ENCODE results near the gene PFKM. TPM values are rescaled to one million over a fixed set of nuclear protein-coding genes. Genes with fewer than 3 reads are reported as not detected.
A peak's percentile ranks its signal among the peaks of the same experiment; 100 is the strongest.

PFKM gene
- total RNA-seq, 1 donor from 2014 or later, result 57.0 TPM

DNA sequence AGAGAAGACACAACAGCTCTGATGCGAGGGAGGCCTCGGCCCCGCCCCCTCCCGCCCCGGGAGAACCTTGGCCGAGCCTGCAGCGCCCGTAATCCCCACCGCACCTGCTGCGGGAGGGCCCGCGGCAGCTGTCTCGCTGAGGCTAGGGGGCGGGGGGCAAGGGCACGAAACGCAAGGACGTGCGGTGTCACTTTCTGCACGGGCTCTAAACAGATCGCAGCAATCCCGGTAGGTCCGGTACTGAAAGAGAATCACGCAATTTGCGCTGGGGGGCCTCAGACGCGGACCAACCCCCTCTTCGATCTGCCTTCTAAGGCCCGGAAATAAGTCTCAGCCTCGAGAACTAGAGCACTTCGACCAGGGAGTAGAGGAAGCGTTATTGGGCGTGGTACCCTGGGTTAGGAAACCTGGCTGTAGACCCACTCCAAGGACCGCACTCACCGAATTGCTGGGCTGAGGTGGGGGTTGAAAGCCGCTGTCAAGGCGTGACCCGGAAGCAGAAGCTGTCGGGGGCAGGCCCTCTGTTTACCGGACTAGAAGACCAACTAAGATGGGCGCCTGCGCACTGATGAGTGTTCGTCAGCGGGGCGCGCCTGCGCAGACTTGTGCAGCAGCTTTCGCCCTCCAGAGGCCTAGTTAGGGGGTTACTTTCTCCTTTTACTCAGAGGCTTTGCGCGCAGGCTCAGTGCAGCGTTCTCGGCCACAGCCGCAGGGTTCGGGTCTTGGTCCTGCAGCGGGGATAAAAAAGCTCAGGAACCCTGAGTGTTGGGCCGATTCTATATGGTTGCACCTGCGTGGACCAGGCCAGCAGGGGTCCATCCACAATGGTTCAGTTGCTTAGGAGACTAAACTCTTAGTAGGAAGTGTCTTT lies 38.1 kb downstream of the PFKM start, which contains the start of gene ASB8:
Gene ASB8 (minus strand): TSS at position 498 of the 871 bp plus-strand sequence. CDS start 4,019 bp downstream, outside the sequence.
- DNase-seq, result peak; percentile 99

DNA sequence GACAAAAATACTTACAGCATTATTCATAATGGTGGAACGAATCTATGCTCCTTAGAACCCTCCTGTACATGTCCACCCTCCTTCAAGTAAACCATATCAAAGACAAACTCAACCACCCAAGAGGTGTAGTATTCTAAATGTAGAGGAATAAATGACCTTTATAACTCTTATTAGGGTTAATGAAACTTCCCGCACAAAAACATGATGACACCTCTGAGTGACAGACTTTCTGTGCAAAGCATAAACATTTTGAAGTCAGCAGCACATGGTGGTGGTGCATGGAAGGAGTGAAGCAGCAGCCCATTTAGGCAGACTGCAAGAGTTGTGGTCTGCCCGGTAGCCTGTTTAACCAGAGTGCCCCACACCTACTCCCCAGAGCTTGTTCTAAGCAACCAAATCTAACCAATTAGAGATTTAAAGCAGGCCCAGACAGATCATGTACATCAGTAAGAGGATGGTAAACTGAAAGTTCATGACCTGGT lies 38.8 kb downstream of the PFKM start:
- DNase-seq, result no peak

DNA sequence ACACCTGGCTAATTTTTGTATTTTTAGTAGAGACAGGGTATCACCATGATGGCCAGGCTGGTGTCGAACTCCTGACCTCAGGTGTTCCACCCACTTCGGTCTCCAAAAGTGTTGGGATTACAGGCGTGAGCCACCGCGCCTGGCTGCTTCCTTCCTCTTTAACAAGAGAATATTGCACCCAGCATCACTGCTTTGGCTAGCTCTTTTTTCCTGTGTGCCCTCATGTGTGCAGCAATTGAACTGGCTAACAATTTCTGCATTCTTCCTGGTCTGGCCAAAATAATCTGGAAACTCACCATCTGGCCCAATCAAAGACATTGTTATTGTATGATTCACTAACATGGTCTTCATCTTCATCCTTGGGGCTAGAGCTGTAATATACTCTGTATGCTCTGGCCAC lies 40.9 kb downstream of the PFKM start:
- no peak for DNase-seq

DNA sequence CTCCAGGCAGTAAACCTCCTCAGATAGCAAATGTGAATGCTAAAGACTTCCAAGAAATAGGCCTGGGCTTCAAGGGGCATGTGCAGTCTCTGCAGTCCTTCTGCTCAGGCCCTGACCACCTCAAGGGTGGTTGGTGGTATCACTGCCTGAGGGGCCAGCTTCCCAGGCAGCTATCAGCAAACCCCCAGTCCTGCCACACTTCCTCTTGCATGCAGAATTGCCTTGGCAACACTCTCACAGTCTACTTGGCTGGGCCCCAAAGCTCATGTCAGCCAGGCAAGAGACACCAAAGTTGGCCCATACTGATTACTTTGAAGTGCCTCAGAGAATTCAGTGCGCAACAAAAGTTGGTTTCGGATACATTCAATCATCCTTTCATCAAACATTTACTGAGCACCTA lies 41.6 kb downstream of the PFKM start:
- DNase-seq, result peak; percentile 39

DNA sequence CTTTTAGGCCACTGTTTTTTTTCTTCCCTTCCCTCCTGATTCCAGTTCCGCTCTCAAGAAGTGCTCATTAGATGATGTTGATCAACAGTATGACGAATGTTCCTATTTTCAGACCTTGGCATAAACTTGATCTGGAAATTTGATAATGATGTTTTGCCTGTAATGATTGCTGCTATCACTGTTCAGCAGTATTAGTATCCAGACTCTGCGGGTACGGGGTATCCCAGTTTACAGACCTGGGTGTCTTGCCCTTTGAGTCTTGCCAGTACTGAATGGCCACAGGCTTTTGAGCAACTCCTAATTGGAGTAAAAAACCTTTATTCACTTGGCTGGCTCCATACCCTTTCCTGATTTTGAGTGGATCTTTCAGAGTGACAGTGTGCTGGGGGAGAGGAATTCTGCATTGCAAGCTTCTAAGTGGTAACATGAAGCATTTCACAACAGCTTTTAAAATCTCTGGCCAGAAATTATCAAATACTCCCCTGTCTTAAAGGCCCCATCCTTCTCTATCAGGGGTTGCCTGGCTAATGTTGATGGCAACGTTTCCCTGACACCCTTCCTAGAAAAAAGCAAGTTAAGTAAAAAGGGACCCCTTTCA lies 44.1 kb downstream of the PFKM start:
- no peak for DNase-seq

DNA sequence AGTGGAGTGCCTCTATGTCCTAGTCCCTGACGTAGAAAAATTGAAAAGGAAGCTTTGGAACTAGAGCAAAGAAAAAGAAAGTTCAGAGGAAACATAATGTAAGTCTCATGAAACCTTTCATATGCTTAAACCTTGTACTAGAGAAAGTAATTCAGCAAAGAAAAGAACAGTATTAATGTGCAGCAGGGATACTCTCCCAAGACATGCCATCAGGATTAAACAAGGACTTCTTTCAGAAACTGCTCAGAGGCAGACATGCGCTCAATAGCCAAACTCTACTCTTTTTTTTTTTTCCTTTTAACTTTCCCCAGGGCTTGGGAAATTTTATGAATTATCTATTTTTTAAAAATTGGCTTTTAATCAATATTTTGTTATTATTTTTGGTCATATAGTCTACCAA lies 45.3 kb downstream of the PFKM start:
- DNase-seq, result no peak

DNA sequence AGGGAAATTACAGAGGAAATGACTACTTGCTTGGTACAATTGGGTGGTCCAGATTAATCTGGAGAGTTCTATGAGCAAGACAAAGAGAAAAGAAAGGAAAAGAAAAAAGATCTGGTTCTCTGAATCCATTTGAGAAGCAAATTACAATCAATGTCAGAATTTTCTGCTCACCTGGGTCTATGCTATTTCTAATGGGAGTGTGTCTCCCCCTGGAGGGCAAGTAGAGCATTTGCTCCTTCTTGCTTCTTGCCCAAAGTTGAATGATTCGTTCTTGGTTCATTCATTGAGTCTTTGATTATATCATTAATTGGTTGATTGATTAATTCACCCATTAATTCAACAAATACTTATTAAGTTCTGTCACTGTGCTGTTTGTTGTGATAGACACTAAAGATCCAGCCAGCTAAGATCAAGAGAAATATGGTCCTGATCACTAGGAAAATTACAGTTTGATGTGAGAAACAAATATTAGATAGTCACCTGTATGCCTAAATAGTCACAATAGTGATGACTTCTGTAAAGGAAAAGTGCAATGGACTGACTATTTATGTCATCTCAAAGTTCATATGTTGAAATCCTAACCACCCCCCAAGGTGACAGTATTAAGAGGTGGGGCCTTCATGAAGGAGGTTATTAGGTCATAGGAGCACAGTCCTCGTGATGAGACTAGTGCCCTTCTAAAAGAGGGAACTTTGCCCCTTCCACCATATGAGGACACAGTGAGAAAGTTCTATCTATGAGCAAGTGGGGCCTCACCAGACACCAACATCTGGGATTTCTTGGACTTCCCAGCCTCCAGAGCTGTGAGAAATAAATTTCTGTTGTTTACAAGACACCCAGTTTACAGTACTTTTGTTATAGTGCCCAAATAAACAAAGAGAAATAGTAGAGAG lies 46.2 kb downstream of the PFKM start:
- DNase-seq, result peak; percentile 82

DNA sequence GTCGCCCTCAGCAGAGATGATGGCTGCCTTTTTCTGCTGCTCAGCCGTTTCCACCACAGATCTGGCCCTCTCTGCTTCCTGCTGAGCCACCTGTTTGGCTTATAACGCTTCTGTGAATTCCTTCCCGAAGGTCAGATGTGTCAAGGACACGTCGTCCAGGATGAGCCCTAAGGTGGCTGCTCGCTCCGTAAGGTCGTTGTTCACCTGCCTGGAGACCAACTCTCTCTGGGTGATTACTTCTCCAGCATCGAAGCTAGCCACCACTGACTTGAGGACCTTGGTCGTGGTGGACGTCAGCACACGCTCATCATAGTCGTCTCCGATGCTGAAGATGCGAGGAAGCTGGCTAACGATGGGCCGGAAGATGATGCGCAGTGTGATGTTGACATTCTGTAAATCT lies 49.8 kb downstream of the PFKM start:
- DNase-seq, result no peak

DNA sequence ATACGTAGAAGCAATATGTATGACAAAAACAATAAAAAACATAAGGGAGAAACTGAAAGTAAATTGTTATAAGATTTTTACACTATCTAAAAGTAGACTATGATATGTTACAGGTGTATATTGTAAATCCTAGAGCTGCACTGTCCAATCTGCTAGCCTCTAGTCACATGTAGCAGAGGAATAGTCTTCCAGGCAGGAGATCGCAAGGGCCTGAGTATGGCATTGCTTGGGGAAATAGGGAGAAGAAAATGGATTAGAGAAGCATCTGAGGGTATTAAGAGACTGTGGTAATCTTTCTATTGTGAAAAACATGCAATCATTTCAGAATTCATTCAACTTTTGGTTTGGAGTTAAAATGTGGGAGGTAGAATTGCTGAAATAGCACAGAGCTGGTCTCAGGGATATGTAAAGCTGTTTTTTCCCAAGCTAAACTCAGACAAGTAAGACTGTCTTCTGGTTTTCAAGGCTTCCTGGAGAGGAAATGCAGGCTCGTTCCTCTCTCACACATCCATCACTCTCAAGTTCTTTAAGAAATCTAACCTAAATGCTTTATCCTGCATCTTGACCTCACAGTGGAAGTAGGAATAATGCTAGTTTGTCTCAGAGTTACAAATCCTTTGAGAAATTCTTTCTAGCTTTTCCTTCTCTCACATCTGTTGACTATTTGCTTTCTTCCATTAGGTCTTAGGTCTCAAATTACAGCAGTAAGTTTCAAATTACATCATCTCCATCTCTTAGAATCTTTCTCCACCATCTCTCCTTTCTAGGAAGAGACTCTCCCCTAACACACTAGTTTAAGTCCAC lies 56.7 kb downstream of the PFKM start:
- DNase-seq, result no peak

DNA sequence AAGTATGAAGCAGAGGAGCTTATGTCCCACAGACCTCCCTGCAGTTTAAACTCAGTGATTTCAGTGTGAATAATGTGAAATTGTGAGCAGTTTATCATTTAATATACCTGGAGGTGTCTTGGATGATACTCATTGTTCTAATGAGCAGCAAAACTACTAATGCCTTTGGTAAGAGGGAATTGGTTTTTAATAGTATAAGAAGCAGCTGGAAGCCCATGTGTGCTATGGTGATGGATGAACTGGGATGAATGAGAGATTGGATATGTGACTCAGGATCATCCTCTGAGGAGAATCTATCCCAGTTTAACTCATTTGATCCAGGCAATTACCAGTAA lies 57.2 kb downstream of the PFKM start:
- no peak for DNase-seq

DNA sequence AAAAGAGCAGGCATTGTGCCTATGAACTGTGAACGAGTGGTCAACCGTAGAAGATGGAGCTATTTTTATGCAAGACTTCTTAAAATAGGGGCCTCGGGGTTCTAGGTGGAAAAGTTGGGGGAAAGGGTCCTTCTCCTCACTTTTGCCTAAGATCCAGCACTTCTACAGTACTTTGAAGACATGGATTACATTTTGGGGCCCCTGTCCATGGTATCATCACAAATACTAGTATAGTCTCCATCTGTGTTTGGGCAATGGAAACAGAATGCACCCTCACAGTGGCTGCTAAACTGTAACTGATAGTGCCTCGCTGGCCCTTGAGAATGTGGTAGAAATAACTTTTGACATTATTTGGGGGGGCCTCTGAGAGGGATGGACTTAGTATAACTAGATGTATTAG lies 58.8 kb downstream of the PFKM start:
- no peak for DNase-seq

DNA sequence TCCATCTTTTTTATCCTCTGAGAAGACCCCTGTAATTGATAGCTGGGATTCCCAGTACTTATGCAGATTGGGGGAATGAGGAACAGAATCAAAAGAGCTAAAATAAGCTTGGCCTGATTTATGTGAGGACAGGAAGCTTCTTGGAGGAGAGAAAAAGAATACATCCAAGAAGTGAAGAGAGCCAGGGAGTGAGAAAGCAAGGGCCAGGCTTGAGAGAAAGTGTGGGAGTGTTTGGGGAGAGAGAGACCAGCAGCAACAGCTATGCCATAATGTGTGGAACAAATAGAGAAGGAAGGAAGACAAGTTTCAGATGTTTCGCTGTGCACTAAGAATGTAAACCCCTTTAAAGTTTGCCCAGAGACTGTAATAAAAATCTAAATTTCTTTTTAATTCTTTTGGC lies 60.3 kb downstream of the PFKM start:
- no peak for DNase-seq

DNA sequence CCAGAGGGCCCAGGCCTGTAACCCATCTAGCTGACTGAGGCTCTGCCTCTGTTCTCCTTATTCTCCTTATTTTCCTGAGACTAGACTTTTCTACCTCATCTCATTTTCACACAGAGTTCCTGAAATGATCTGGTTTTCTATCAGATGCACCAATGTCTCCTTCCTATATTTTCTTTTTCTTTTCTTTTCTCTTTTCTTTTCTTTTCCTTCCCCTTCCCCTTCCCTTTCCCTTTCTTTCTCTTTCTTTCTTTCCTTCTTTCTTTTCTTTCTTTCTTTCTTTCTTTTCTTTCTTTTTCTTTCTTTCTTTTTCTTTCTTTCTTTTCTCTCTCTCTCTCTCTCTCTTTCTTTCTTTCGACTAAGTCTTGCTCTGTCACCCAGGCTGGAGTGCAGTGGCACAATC lies 61.3 kb downstream of the PFKM start:
- no peak for DNase-seq

DNA sequence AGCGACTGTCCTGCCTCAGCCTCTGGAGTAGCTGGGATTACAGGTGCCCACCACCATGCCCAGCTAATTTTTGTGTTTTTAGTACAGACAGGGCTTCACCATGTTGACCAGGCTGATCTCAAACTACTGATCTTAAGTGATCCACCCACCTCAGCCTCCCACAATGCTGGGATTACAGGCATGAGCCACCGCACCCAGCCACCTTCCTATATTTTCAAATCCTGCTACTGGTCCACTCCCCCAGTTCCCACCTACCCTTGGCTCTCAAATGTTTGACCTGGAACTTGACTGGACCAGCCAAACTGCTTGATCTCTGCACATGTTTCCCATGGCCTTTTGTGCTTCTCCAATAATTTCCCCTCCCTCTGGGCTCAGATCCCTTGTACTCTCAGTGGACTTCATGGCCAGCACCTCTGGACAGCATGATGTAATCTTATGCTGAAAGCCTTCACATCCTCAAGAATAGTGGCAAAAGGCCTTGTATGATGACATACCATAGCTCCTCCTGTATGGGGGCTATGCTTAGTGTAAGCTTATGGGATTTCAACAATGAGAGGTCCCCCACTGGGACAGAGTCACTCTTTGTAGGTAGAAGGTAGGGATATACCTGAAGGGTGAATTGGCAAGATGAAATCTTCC lies 61.8 kb downstream of the PFKM start:
- no peak for DNase-seq

DNA sequence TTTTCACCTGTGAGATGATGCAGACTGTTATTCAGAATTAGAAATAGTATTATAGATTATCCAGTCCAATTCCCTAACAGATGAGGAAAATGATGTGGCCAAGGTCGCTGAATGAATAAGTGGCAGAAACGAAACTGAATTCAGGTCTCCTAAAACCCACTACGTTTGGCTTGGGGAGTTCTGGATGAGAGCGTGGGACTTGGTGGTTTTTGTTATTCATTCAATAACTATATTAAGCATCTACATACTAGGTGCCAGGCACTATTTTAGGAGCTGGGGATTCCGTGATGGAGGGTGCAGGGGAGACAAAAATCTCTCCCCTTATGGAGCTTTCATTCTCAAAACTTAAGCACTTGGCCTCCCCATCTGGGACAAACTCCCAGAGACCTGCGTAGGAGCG lies 63.5 kb downstream of the PFKM start:
- DNase-seq, result no peak

DNA sequence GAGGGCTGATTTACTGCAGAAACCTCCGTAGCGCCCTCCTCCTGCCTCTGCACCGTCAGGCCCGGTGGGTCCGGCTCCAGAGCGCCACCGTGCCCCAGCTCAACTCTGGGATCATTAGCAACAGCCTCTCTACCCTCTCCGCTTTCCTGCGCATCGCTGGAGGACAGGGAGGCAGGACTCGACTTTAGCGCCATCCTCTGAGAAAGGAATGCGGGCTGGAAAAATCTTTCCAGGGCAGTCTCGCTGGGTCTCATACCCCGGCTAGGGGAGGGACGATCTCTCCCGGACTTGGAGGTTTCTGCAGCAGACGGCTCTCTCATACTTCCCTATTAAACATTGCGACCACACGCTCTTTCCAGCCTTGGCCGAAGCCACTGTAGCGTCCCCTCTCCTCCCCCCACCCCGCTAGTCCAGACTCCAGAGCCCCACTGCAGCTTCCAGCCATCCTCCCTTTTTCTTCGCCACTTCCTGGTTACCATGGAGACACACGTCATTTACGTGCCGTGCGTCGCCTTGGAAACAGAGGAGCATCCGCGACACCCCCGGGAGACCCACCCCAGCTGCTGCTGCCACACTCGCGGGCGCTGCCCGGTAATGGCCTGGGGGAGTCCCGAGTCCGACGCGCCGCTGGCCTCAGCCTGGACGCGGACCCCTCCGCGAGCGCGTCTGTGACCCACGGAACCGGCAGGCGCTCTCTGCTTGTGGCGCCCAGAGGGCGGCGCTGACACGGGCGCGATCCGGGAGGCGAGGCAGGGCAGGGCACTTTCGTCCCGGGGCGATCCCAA lies 64.1 kb downstream of the PFKM start, which contains the start of gene CCDC184:
Gene CCDC184 (plus strand): TSS at position 554 of the 785 bp plus-strand sequence. CDS start 479 bp downstream, outside the sequence.
- DNase-seq, result peak; percentile 64

DNA sequence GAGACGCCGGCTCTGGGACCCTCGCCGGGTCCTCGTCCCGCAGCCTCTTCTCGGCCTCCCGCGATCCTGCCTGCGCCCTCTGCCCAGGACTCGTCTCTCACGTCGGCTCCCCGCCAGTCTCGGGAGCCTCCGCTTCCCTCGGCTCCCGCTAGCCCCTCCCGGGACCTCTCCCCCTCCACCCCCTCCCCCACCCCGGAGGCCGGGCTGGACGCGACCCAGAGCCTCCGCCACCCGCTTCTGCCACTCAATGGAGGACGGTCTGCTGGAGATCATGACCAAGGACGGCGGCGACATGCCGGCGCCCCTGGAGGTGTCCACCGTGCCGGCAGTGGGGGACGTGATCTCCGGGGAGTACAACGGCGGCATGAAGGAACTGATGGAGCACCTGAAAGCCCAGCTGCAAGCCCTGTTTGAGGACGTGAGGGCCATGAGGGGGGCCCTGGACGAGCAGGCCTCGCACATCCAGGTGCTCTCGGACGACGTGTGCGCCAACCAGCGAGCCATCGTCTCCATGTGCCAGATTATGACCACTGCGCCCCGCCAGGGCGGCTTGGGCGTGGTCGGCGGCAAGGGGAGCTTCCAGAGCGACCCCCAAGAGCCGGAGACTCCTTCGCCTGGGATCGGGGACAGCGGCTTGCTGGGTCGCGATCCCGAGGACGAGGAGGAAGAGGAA lies 64.8 kb downstream of the PFKM start:
- no peak for DNase-seq

DNA sequence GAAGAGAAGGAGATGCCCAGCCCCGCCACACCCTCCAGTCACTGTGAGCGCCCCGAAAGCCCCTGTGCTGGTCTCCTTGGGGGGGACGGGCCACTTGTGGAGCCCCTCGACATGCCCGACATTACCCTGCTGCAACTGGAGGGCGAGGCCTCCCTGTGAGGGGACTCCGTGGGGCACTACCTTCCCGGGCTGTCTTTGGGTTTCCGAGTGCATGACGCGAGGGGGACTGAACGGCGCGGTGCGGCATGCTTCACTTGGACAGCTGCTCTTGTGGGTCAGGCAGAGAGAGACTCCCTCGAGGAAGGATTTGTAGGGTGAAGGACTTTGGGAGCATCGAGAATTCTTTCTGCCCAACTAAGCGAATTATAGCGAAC lies 65.4 kb downstream of the PFKM start:
- no peak for DNase-seq

DNA sequence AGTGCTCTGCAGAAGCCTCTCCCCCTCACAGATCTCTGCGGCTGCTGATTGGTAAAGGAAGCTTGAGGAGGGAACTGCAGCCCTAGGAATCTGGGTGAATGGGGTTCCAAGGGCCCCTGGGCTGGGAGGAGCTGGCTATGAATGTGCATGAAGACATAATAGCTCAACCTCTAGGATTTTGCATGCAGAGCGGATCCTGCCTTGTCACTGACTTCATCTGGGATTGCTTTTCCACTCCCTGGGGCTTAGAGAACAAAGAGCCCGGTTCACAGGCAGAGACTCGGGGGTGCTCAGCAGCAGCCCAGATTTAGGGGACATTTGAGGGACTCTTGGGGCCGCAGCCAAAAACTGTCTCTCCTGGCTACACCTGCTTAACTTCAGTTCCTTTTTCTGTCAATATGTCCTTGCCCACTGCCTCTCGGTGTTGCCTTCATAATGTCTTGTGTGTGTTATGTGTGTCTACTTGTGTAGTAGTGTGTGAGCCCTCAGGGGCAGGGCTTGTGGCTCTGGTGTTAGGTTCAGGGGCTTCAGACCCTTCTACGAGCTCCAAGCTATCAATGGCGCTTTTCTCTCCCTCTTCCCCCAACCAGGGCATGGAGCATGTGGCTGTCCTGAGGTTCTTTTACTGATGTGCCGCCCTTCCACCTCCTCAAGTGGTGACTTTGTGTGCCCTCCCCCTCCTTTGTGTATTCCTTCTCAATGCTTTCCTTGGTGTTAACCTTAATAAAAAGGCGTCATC lies 66.2 kb downstream of the PFKM start:
- DNase-seq, result no peak
